ENCODE measurements around the gene EZR.

EZR gene

GRCh38 chr6:158725704-158726103 is 93.5 kb downstream of the EZR start:
- DNase-seq (ENCODE audit: low spot score), result no peak

- DNase-seq (ENCODE audit: low spot score), result no peak
Observed at GRCh38 chr6:158722176-158722729, 96.9 kb downstream of the EZR start.

GRCh38 chr6:158718461-158719046 is 100.6 kb downstream of the EZR start:
- no peak for DNase-seq (ENCODE audit: low spot score)

GRCh38 chr6:158717341-158718330 is 101.5 kb downstream of the EZR start:
- DNase-seq (ENCODE audit: low spot score), result no peak
